Neural progenitor cell (in vitro differentiated cells): Measurements from ENCODE around the gene TRPM1.

Experiments used
- EZH2 ChIP-seq: fragments of 200-600 bp; sonication (generic); IDR thresholded peaks from 2 replicates; pipeline ENCODE4 v1.6.1; 2017; ENCODE audit warnings: antibody characterized with exemption, mild to moderate bottlenecking, moderate library complexity
- TF ChIP-seq, protein P1 (sequence below): fragments of 200-600 bp; sonication (generic); IDR thresholded peaks from 2 replicates; pipeline ENCODE4 v1.5.1; 2017; ENCODE audit warnings: antibody characterized with exemption, mild to moderate bottlenecking

DNA sequence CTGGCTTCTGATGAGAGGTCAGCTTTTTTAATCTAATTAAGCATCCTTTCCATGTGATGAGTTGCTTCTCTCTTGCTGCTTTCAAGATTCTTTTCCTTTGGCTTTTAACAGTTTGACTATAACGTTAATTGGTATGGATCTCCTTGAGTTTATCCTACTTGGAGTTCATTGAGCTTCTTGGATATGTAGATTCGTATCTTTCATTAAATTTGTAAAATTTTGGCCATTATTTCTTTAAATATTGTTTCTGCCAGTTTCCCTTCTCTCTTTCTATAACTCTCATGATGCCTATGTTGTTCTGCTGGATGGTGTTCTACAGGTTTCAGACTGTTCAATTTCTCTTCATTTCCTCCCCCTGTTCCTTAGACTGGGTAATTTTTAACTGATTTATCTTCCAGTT is 89.1 kb downstream of the TRPM1 start:
- TF ChIP-seq, protein P1, sequence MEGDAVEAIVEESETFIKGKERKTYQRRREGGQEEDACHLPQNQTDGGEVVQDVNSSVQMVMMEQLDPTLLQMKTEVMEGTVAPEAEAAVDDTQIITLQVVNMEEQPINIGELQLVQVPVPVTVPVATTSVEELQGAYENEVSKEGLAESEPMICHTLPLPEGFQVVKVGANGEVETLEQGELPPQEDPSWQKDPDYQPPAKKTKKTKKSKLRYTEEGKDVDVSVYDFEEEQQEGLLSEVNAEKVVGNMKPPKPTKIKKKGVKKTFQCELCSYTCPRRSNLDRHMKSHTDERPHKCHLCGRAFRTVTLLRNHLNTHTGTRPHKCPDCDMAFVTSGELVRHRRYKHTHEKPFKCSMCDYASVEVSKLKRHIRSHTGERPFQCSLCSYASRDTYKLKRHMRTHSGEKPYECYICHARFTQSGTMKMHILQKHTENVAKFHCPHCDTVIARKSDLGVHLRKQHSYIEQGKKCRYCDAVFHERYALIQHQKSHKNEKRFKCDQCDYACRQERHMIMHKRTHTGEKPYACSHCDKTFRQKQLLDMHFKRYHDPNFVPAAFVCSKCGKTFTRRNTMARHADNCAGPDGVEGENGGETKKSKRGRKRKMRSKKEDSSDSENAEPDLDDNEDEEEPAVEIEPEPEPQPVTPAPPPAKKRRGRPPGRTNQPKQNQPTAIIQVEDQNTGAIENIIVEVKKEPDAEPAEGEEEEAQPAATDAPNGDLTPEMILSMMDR = no peak
- no peak for TF ChIP-seq EZH2
